Measurements from ENCODE around the gene C1GALT1. TPM values are rescaled to one million over a fixed set of nuclear protein-coding genes. Genes with fewer than 3 reads are reported as not detected.

C1GALT1 gene
- total and polyA plus RNA-seq, 9 donors = 3.2 to 25.8 (median 12.6) TPM

DNA sequence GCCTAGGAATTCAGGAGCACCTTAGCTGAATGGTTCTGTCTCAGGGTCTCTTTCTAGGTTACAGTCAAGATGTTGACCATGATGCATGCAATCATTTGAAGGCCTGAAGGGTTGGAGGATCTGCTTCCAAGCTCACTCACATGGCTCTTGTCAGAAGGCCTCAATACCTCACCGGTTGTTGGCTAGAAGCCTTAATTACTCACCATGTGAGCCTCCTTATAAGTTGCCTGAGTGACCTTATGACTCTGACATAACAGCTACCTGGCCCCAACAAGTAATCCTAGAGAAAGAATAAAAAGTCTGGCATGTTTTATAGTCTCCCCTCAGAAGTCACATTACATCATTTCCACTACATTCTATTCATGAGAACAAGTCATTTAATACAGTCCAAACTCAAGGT is 3.4 kb upstream of the C1GALT1 start:
- Histone ChIP-seq H3K27ac (no peak overlapping the region), H3K9me3 (no peaks in the 10 kb centered on the region), H3K4me1 (ENCODE audit: insufficient read depth) (peaks cover 4% of the 10 kb centered on the region), H3K27me3 (no peaks in the 10 kb centered on the region), H3K36me3 (no peaks in the 10 kb centered on the region), H3K4me3 (no peak overlapping the region)
- intact Hi-C loops (cut with DNase I) = no loop called here
- 93 to 100% (median 95%) methylated on average over 1 of the region's 1 CpG for WGBS, 3 donors
- TF ChIP-seq POLR2A (IDR thresholded peaks at IDR 0.05) = no peak
- TF ChIP-seq EP300 (IDR thresholded peaks at IDR 0.05) = no peak
- TF ChIP-seq, protein P1, sequence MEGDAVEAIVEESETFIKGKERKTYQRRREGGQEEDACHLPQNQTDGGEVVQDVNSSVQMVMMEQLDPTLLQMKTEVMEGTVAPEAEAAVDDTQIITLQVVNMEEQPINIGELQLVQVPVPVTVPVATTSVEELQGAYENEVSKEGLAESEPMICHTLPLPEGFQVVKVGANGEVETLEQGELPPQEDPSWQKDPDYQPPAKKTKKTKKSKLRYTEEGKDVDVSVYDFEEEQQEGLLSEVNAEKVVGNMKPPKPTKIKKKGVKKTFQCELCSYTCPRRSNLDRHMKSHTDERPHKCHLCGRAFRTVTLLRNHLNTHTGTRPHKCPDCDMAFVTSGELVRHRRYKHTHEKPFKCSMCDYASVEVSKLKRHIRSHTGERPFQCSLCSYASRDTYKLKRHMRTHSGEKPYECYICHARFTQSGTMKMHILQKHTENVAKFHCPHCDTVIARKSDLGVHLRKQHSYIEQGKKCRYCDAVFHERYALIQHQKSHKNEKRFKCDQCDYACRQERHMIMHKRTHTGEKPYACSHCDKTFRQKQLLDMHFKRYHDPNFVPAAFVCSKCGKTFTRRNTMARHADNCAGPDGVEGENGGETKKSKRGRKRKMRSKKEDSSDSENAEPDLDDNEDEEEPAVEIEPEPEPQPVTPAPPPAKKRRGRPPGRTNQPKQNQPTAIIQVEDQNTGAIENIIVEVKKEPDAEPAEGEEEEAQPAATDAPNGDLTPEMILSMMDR (IDR thresholded peaks at IDR 0.05) = no peak
- DNase-seq = no peak

GRCh38 chr7:7180725-7181449 is 1.5 kb upstream of the C1GALT1 start:
- 83 to 87% (median 87%) methylated on average over 8 of the region's 8 CpGs for WGBS, 3 donors
- DNase-seq = no peak
- TF ChIP-seq, protein P1 (IDR thresholded peaks at IDR 0.05) = no peak
- TF ChIP-seq EP300 (IDR thresholded peaks at IDR 0.05) (no peak), POLR2A (IDR thresholded peaks at IDR 0.05) (no peak)
- H3K4me3 ChIP-seq = no peak overlapping the region
- H3K9me3 ChIP-seq = no peaks in the 10 kb centered on the region
- intact Hi-C loops (cut with DNase I) = loop anchor here in 1 of 4 donors (10.0 kb wide), 1 partner anchor 596 kb away; no protein-coding TSS in a partner anchor
- H3K27me3 ChIP-seq = no peaks in the 10 kb centered on the region
- H3K27ac ChIP-seq = no peak overlapping the region
- H3K36me3 ChIP-seq = no peaks in the 10 kb centered on the region
- peaks cover 4% of the 10 kb centered on the region for H3K4me1 ChIP-seq (ENCODE audit: insufficient read depth)

- intact Hi-C loops (cut with DNase I) = loop anchor here in 1 of 4 donors (10.0 kb wide), 1 partner anchor 597 kb away; no protein-coding TSS in a partner anchor
- no peaks in the 10 kb centered on the region for H3K36me3 ChIP-seq
- H3K9me3 ChIP-seq = no peaks in the 10 kb centered on the region
- DNase-seq = peak; percentile 10 to 29 (median 25)
- TF ChIP-seq POLR2A (IDR thresholded peaks at IDR 0.05) = no peak
- TF ChIP-seq EP300 (IDR thresholded peaks at IDR 0.05) = no peak
- TF ChIP-seq, protein P1 (IDR thresholded peaks at IDR 0.05) = no peak
- no peaks in the 10 kb centered on the region for H3K27me3 ChIP-seq
- H3K27ac ChIP-seq = peak overlapping the region; percentile 13 to 64
- WGBS, 3 donors = 0 to 2% (median 1%) methylated on average over 12 of the region's 12 CpGs
- H3K4me1 ChIP-seq (ENCODE audit: insufficient read depth) = peaks cover 4% of the 10 kb centered on the region
- H3K4me3 ChIP-seq = peak overlapping the region; percentile 94
Measured at GRCh38 chr7:7181519-7182155, 707 bp upstream of the C1GALT1 start.

GRCh38 chr7:7183061-7183837 is 905 bp downstream of the C1GALT1 start:
- H3K4me3 ChIP-seq = peak overlapping the region; percentile 94
- DNase-seq = peak in 3 of 5 donors; percentile 30 to 47 (median 46)
- peaks cover 4% of the 10 kb centered on the region for H3K4me1 ChIP-seq (ENCODE audit: insufficient read depth)
- TF ChIP-seq POLR2A (IDR thresholded peaks at IDR 0.05) (no peak), EP300 (IDR thresholded peaks at IDR 0.05) (no peak)
- TF ChIP-seq, protein P1 (IDR thresholded peaks at IDR 0.05) = no peak
- H3K36me3 ChIP-seq = no peaks in the 10 kb centered on the region
- intact Hi-C loops (cut with DNase I) = loop anchor here in 1 of 4 donors (10.0 kb wide), 1 partner anchor 598 kb away; no protein-coding TSS in a partner anchor
- 1 to 5% (median 2%) methylated on average over 17 to 44 of the region's 44 CpGs for WGBS, 3 donors
- no peaks in the 10 kb centered on the region for H3K9me3 ChIP-seq
- H3K27ac ChIP-seq = peak overlapping the region; percentile 75 to 90
- H3K27me3 ChIP-seq = no peaks in the 10 kb centered on the region
